Measurements from ENCODE around the gene DPEP3.

DPEP3 gene

DNA sequence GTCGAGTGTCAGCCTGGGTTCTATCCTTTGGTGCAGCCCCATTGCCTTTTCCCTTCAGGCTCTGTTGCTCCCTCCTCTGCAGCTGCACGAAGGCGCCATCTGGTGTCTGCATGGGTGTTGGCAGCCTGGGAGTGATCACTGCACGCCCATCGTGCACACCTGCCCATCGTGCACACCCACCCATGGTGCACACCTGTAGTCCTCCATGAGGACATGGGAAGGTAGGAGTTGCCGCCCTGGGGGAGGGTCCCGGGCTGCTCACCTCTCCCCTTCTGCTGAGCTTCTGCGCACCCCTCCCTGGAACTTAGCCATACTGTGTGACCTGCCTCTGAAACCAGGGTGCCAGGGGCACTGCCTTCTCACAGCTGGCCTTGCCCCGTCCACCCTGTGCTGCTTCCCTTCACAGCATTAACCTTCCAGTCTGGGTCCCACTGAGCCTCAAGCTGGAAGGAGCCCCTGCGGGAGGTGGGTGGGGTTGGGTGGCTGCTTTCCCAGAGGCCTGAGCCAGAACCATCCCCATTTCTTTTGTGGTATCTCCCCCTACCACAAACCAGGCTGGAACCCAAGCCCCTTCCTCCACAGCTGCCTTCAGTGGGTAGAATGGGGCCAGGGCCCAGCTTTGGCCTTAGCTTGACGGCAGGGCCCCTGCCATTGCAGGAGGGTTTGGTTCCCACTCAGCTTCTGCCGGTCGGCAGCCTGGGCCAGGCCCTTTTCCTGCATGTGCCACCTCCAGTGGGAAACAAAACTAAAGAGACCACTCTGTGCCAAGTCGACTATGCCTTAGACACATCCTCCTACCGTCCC lies 51.5 kb downstream of the DPEP3 start:
- no peaks in the 10 kb centered on the region for H3K79me2 ChIP-seq (ENCODE audit: control insufficient read depth, insufficient read depth, low read length, unreplicated experiment)
- no peaks in the 10 kb centered on the region for H3K27me3 ChIP-seq (ENCODE audit: insufficient read depth, low read length)
- H3K36me3 ChIP-seq (ENCODE audit: insufficient read depth, low read length): no peaks in the 10 kb centered on the region
- H3K4me1 ChIP-seq (ENCODE audit: control insufficient read depth, insufficient read depth, low read length, unreplicated experiment): peaks cover 14% of the 10 kb centered on the region
- no peak overlapping the region for H3K4me3 ChIP-seq (ENCODE audit: low read depth, low read length)
- no peak overlapping the region for H2AFZ ChIP-seq (ENCODE audit: low read length, unreplicated experiment)
- no peak overlapping the region for H3K27ac ChIP-seq (ENCODE audit: low read depth, low read length)

DNA sequence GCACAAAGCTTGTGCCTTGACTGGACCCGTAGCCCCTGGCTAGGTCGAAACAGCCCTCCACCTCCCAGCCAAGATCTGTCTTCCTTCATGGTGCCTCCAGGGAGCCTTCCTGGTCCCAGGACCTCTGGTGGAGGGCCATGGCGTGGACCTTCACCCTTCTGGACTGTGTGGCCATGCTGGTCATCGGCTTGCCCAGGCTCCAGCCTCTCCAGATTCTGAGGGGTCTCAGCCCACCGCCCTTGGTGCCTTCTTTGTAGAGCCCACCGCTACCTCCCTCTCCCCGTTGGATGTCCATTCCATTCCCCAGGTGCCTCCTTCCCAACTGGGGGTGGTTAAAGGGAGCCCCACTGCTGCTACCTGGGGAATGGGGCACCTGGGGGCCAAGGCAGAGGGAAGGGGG lies 52.2 kb downstream of the DPEP3 start:
- Histone ChIP-seq H3K27me3 (ENCODE audit: insufficient read depth, low read length) (no peaks in the 10 kb centered on the region), H3K4me1 (ENCODE audit: control insufficient read depth, insufficient read depth, low read length, unreplicated experiment) (peaks cover 14% of the 10 kb centered on the region), H3K4me3 (ENCODE audit: low read depth, low read length) (no peak overlapping the region), H2AFZ (ENCODE audit: low read length, unreplicated experiment) (no peak overlapping the region), H3K27ac (ENCODE audit: low read depth, low read length) (no peak overlapping the region), H3K36me3 (ENCODE audit: insufficient read depth, low read length) (no peaks in the 10 kb centered on the region), H3K79me2 (ENCODE audit: control insufficient read depth, insufficient read depth, low read length, unreplicated experiment) (no peaks in the 10 kb centered on the region)

DNA sequence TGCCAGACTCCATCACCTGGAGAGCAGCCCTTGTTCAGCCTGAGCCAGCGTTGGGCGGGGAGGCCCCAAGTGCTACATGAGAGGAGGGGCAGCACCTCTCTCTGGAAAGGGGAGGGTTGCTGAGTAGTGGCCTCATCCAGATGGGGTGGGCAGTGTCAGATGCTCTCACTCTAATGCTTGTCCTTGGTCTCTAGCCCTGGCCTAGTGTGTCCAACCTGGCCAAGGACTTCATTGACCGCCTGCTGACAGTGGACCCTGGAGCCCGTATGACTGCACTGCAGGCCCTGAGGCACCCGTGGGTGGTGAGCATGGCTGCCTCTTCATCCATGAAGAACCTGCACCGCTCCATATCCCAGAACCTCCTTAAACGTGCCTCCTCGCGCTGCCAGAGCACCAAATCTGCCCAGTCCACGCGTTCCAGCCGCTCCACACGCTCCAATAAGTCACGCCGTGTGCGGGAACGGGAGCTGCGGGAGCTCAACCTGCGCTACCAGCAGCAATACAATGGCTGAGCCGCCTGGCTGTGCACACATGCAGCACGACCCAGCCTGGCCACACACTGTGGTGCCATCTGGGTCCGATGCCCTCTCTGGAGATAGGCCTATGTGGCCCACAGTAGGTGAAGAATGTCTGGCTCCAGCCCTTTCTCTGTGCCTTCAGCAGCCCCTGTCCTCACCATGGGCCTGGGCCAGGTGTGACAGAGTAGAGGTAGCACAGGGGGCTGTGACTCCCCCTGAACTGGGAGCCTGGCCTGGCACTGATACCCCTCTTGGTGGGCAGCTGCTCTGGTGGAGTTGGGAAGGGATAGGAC lies 53.0 kb downstream of the DPEP3 start:
- Histone ChIP-seq H3K27ac (ENCODE audit: low read depth, low read length) (no peak overlapping the region), H3K4me1 (ENCODE audit: control insufficient read depth, insufficient read depth, low read length, unreplicated experiment) (peaks cover 14% of the 10 kb centered on the region), H3K27me3 (ENCODE audit: insufficient read depth, low read length) (no peaks in the 10 kb centered on the region), H3K4me3 (ENCODE audit: low read depth, low read length) (no peak overlapping the region), H2AFZ (ENCODE audit: low read length, unreplicated experiment) (no peak overlapping the region), H3K36me3 (ENCODE audit: insufficient read depth, low read length) (no peaks in the 10 kb centered on the region), H3K79me2 (ENCODE audit: control insufficient read depth, insufficient read depth, low read length, unreplicated experiment) (no peaks in the 10 kb centered on the region)

DNA sequence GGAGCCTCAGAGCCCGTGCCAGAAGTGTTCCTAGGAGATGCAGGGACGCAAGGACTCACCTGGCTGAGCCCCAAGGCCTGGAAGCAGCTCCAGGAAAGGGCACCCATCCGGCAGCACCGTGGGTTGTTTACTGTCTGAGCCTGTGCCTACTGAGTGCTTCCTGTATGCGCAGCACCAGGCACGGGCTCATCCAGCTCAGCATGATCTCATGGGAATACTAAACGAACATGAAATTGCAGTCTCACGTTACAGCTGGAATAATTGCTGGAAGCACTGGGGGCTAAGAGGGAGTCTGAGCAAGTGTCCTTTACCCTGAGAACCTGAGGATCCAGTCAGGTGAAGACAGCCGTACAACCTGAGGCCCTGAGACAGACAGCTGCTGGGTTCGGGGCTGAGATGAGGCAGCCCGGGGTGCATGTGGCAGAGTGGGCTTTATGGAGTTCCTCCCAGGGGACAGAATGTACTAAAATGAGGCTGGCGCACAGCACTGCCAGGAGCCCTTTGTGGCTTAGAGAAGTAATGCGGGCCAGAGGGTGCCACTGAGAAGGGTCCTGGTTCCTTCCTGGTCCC lies 54.0 kb downstream of the DPEP3 start:
- no peak overlapping the region for H3K4me3 ChIP-seq (ENCODE audit: low read depth, low read length)
- H3K79me2 ChIP-seq (ENCODE audit: control insufficient read depth, insufficient read depth, low read length, unreplicated experiment): no peaks in the 10 kb centered on the region
- H3K27me3 ChIP-seq (ENCODE audit: insufficient read depth, low read length): no peaks in the 10 kb centered on the region
- no peaks in the 10 kb centered on the region for H3K36me3 ChIP-seq (ENCODE audit: insufficient read depth, low read length)
- peaks cover 14% of the 10 kb centered on the region for H3K4me1 ChIP-seq (ENCODE audit: control insufficient read depth, insufficient read depth, low read length, unreplicated experiment)
- peak overlapping the region; percentile 5; the same call in 1 of the 2 replicates for H3K27ac ChIP-seq (ENCODE audit: low read depth, low read length)
- H2AFZ ChIP-seq (ENCODE audit: low read length, unreplicated experiment): no peak overlapping the region

Data from ACC112 (cell line).